Stimulated activated effector memory CD8-positive, alpha-beta T cell treated with anti-CD3 and anti-CD28 coated beads, Interleukin-12 subunit alpha, Interleukin-12 subunit beta, amount 100 ng/mL, for 72 hours (primary cell): Measurements from ENCODE around the gene USP4.

Experiments used
- ATAC-seq: fragments of 150-1000 bp; cut with Tn5 transposase; 2 replicates; pipeline ENCODE4 v1.10.0; 2021
- DNase-seq, 2 donors: peaks; one replicate each; pipeline ENCODE4 v3.0.0; 2021 to 2022; ENCODE audit warnings: low spot score in 2 of 2
- H3K27ac Mint-ChIP-seq: one replicate; pipeline ENCODE4 v1.8.0; 2022; ENCODE audit warnings: mild to moderate bottlenecking, mixed read lengths
- H3K36me3 Mint-ChIP-seq: one replicate; pipeline ENCODE4 v1.8.0; 2022; ENCODE audit warnings: mild to moderate bottlenecking, mixed read lengths
- H3K4me1 Mint-ChIP-seq: one replicate; pipeline ENCODE4 v1.8.0; 2022; ENCODE audit warnings: mixed read lengths
- H3K4me3 Mint-ChIP-seq: one replicate; pipeline ENCODE4 v1.8.0; 2022; ENCODE audit warnings: mild to moderate bottlenecking, mixed read lengths
- H3K9me3 Mint-ChIP-seq: one replicate; pipeline ENCODE4 v1.8.0; 2022; ENCODE audit warnings: mixed read lengths

Gene USP4

GRCh38 chr3:49294343-49294742 lies 45.5 kb downstream of the USP4 start:
- no peaks in the 10 kb centered on the region for H3K4me1 Mint-ChIP-seq
- H3K27ac Mint-ChIP-seq, result no peak overlapping the region
- no peak for DNase-seq
- ATAC-seq, result no peak
- H3K4me3 Mint-ChIP-seq, result no peak overlapping the region
- H3K9me3 Mint-ChIP-seq, result no peaks in the 10 kb centered on the region
- H3K36me3 Mint-ChIP-seq, result peaks cover 100% of the 10 kb centered on the region

- ATAC-seq (no peak), DNase-seq (no peak)
- Mint-ChIP-seq H3K4me1 (no peaks in the 10 kb centered on the region), H3K4me3 (no peak overlapping the region), H3K36me3 (peaks cover 100% of the 10 kb centered on the region), H3K27ac (no peak overlapping the region), H3K9me3 (no peaks in the 10 kb centered on the region)
Measured at GRCh38 chr3:49283997-49284396, 55.9 kb downstream of the USP4 start.

- Mint-ChIP-seq H3K9me3 (no peaks in the 10 kb centered on the region), H3K27ac (no peak overlapping the region), H3K4me3 (no peak overlapping the region), H3K4me1 (peaks cover 28% of the 10 kb centered on the region), H3K36me3 (peaks cover 77% of the 10 kb centered on the region)
- ATAC-seq (no peak), DNase-seq (no peak)
Measured at GRCh38 chr3:49279376-49279775, 60.5 kb downstream of the USP4 start.

GRCh38 chr3:49278548-49278947 lies 61.3 kb downstream of the USP4 start:
- peak overlapping the region; percentile 96 for H3K27ac Mint-ChIP-seq

GRCh38 chr3:49277383-49277775 lies 62.5 kb downstream of the USP4 start:
- H3K9me3 Mint-ChIP-seq, result no peaks in the 10 kb centered on the region
- H3K27ac Mint-ChIP-seq, result peak overlapping the region; percentile 96
- H3K4me1 Mint-ChIP-seq, result peaks cover 28% of the 10 kb centered on the region
- no peak for ATAC-seq
- peak overlapping the region; percentile 82 for H3K4me3 Mint-ChIP-seq
- DNase-seq, result no peak
- H3K36me3 Mint-ChIP-seq, result peaks cover 57% of the 10 kb centered on the region

More at GRCh38 chr3:49278548-49278947, 61.3 kb downstream of the USP4 start:
- Mint-ChIP-seq H3K4me1 (peaks cover 28% of the 10 kb centered on the region), H3K4me3 (no peak overlapping the region), H3K9me3 (no peaks in the 10 kb centered on the region), H3K36me3 (peaks cover 69% of the 10 kb centered on the region)
- DNase-seq (no peak), ATAC-seq (no peak)

GRCh38 chr3:49276475-49277382 lies 63.1 kb downstream of the USP4 start, which contains the start of gene C3orf62:
TSS of gene C3orf62 (minus strand) at chr3:49277232. CDS start at chr3:49276872, 360 bp downstream.
- Mint-ChIP-seq H3K27ac (peak within 1 kb of the TSS; percentile 96), H3K9me3 (no peaks in the 10 kb centered on the region), H3K4me1 (peaks cover 28% of the 10 kb centered on the region), H3K36me3 (peaks cover 55% of the 10 kb centered on the region), H3K4me3 (peak within 1 kb of the TSS; percentile 82)
- ATAC-seq, result peak; percentile 92
- DNase-seq, result peak; percentile 60 to 89

GRCh38 chr3:49273825-49274532 lies 65.9 kb downstream of the USP4 start:
- Mint-ChIP-seq H3K27ac (no peak overlapping the region), H3K4me1 (peaks cover 28% of the 10 kb centered on the region), H3K4me3 (no peak overlapping the region), H3K9me3 (no peaks in the 10 kb centered on the region), H3K36me3 (peaks cover 36% of the 10 kb centered on the region)
- peak; percentile 31 for ATAC-seq
- DNase-seq, result no peak

- no peak for ATAC-seq
- H3K9me3 Mint-ChIP-seq, result no peaks in the 10 kb centered on the region
- peaks cover 5% of the 10 kb centered on the region for H3K4me1 Mint-ChIP-seq
- peaks cover 13% of the 10 kb centered on the region for H3K36me3 Mint-ChIP-seq
- H3K27ac Mint-ChIP-seq, result peak overlapping the region; percentile 32
- H3K4me3 Mint-ChIP-seq, result no peak overlapping the region
- DNase-seq, result no peak
Measured at GRCh38 chr3:49271047-49271446, 68.8 kb downstream of the USP4 start.

GRCh38 chr3:49270156-49270500 lies 69.7 kb downstream of the USP4 start:
- ATAC-seq, result no peak
- peaks cover 13% of the 10 kb centered on the region for H3K36me3 Mint-ChIP-seq
- DNase-seq, result no peak
- no peaks in the 10 kb centered on the region for H3K9me3 Mint-ChIP-seq
- no peak overlapping the region for H3K4me3 Mint-ChIP-seq
- H3K27ac Mint-ChIP-seq, result peak overlapping the region; percentile 32
- no peaks in the 10 kb centered on the region for H3K4me1 Mint-ChIP-seq

GRCh38 chr3:49269443-49270155 lies 70.3 kb downstream of the USP4 start:
- peaks cover 13% of the 10 kb centered on the region for H3K36me3 Mint-ChIP-seq
- ATAC-seq (no peak), DNase-seq (no peak)
- no peak overlapping the region for H3K4me3 Mint-ChIP-seq
- peak overlapping the region; percentile 32 for H3K27ac Mint-ChIP-seq
- H3K9me3 Mint-ChIP-seq, result no peaks in the 10 kb centered on the region
- H3K4me1 Mint-ChIP-seq, result no peaks in the 10 kb centered on the region

- H3K27ac Mint-ChIP-seq, result no peak overlapping the region
- DNase-seq (no peak), ATAC-seq (no peak)
- peaks cover 8% of the 10 kb centered on the region for H3K36me3 Mint-ChIP-seq
- H3K4me3 Mint-ChIP-seq, result no peak overlapping the region
- H3K9me3 Mint-ChIP-seq, result no peaks in the 10 kb centered on the region
- no peaks in the 10 kb centered on the region for H3K4me1 Mint-ChIP-seq
Measured at GRCh38 chr3:49266410-49267095, 73.3 kb downstream of the USP4 start.

- Mint-ChIP-seq H3K4me3 (no peak overlapping the region), H3K9me3 (no peaks in the 10 kb centered on the region), H3K36me3 (peaks cover 8% of the 10 kb centered on the region), H3K27ac (no peak overlapping the region), H3K4me1 (no peaks in the 10 kb centered on the region)
- ATAC-seq (no peak), DNase-seq (no peak)
Measured at GRCh38 chr3:49265661-49266386, 74.0 kb downstream of the USP4 start.

- H3K9me3 Mint-ChIP-seq, result no peaks in the 10 kb centered on the region
- H3K27ac Mint-ChIP-seq, result no peak overlapping the region
- no peaks in the 10 kb centered on the region for H3K4me1 Mint-ChIP-seq
- DNase-seq, result no peak
- no peaks in the 10 kb centered on the region for H3K36me3 Mint-ChIP-seq
- no peak overlapping the region for H3K4me3 Mint-ChIP-seq
- no peak for ATAC-seq
Measured at GRCh38 chr3:49263159-49263889, 76.5 kb downstream of the USP4 start.

GRCh38 chr3:49260806-49261324 lies 79.0 kb downstream of the USP4 start:
- ATAC-seq, result no peak
- no peaks in the 10 kb centered on the region for H3K9me3 Mint-ChIP-seq
- H3K36me3 Mint-ChIP-seq, result no peaks in the 10 kb centered on the region
- no peak overlapping the region for H3K4me3 Mint-ChIP-seq
- H3K4me1 Mint-ChIP-seq, result no peaks in the 10 kb centered on the region
- DNase-seq, result no peak
- no peak overlapping the region for H3K27ac Mint-ChIP-seq
